ENCODE data around the gene TBC1D3B.

The TBC1D3B gene

DNA sequence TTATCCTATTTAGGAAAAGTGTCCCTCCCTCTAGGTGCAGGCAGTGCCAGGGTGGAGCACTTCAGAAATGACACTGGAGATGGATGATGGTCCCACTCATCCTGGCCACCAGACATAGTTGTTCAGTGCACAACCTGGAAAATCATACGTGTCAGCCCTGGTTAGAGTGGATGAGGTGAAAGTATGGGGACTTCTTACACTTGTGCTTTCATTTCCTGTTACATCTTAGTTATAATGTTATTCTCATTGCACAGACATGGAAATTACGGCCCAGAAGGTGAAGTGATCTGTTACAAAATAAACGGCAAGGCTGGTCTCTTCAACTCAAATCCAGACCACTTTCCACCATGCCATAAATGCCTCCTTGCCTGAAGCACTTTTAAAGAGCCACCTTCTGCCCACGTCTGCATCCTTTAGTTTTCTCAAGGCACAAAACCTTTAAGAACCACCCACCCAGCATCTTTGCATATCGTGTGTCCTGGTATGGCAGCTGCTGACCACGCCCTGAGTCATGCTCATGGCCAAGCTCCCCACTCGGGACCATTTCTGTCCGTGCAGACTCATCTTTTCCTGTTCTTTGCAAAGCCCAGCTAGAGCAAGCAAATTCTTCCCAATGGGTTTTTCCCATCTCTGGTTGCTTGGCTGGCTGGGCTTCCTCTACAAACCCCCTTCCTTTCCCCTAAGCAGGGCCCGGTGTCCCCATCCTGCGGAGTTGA is 22.4 kb downstream of the TBC1D3B start:
- no CpG with 5 or more reads among the region's 10 CpGs for WGBS, 2 donors (ENCODE audit: extremely low coverage in 2 of 2, insufficient read length in 2 of 2, insufficient replicate concordance in 1 of 2)
- Histone ChIP-seq H3K27ac (replicated peaks; ENCODE audit: low read length) (no peak overlapping the region), H3K79me1 (ENCODE audit: low read depth, low read length) (no peaks in the 10 kb centered on the region), H2BK12ac (ENCODE audit: low read length) (no peak overlapping the region), H4K91ac (ENCODE audit: low read depth, low read length, poor library complexity) (no peak overlapping the region), H3K14ac (ENCODE audit: low read length) (no peak overlapping the region), H2BK120ac (ENCODE audit: low read depth, low read length) (no peak overlapping the region), H3K4me3 (ENCODE audit: low read length in 2 of 2) (no peak overlapping the region), H3K36me3 (replicated peaks in 1 of 2; ENCODE audit: control insufficient read depth in 2 of 2, insufficient read depth in 2 of 2, low read length in 2 of 2) (no peaks in the 10 kb centered on the region), H4K8ac (ENCODE audit: low read depth, low read length) (no peak overlapping the region), H2BK5ac (ENCODE audit: low read length) (no peak overlapping the region), H3K27me3 (ENCODE audit: control insufficient read depth in 3 of 3, insufficient read depth in 3 of 3, low read depth in 1 of 3, low read length in 3 of 3) (peaks cover 0 to 9% (median 0%) of the 10 kb centered on the region in 3 experiments), H3K4me2 (ENCODE audit: insufficient read depth, low read length, poor library complexity, severe bottlenecking) (no peak overlapping the region), H2AFZ (ENCODE audit: low read length) (no peak overlapping the region), H3K9me3 (replicated peaks in 1 of 2; ENCODE audit: control insufficient read depth in 2 of 2, insufficient read depth in 1 of 2, low read depth in 1 of 2, low read length in 2 of 2) (no peaks in the 10 kb centered on the region), H3K23ac (ENCODE audit: low read depth, low read length, poor library complexity) (no peak overlapping the region), H3K4me1 (ENCODE audit: control insufficient read depth in 2 of 2, insufficient read depth in 1 of 2, low read depth in 1 of 2, low read length in 2 of 2) (no peaks in the 10 kb centered on the region), H3K18ac (ENCODE audit: low read length) (no peak overlapping the region), H3K4ac (ENCODE audit: low read length) (no peak overlapping the region), H2BK15ac (ENCODE audit: low read length) (no peak overlapping the region), H3K9ac (ENCODE audit: low read depth, low read length, poor library complexity) (no peak overlapping the region), H2AK5ac (ENCODE audit: low read depth, low read length) (no peak overlapping the region)
- DNase-seq (ENCODE audit: low spot score) = no peak

DNA sequence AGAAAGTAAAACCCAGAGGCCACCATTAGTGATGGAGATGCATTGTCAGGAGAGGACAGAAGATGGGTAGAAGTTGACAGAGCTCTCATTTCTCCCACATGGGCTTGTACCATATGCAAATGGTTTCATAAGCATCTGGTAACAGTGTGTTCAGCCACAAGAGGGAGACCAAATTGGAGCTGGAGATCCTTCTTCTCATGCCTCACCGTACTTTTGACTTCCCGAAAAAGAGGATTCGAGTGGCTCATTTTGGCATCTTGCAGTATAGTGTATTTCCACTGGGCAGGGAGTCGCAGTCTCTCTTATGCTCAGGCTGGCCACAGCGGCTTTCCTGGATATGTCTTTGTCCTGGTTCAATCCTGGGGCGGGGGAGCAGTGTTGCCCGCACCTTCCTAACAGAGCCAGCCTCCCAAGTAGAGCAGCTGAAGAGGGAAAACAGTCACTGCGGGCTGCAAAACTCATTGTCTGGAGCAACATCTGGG is 23.8 kb downstream of the TBC1D3B start:
- H3K4me3 ChIP-seq (ENCODE audit: low read length in 2 of 2) = no peak overlapping the region
- H2AK5ac ChIP-seq (ENCODE audit: low read depth, low read length) = no peak overlapping the region
- no peak overlapping the region for H2BK120ac ChIP-seq (ENCODE audit: low read depth, low read length)
- no peaks in the 10 kb centered on the region for H3K4me1 ChIP-seq (ENCODE audit: control insufficient read depth in 2 of 2, insufficient read depth in 1 of 2, low read depth in 1 of 2, low read length in 2 of 2)
- H3K36me3 ChIP-seq (replicated peaks in 1 of 2; ENCODE audit: control insufficient read depth in 2 of 2, insufficient read depth in 2 of 2, low read length in 2 of 2) = no peaks in the 10 kb centered on the region
- H3K9me3 ChIP-seq (replicated peaks in 1 of 2; ENCODE audit: control insufficient read depth in 2 of 2, insufficient read depth in 1 of 2, low read depth in 1 of 2, low read length in 2 of 2) = no peaks in the 10 kb centered on the region
- no peak overlapping the region for H2BK15ac ChIP-seq (ENCODE audit: low read length)
- H3K9ac ChIP-seq (ENCODE audit: low read depth, low read length, poor library complexity) = no peak overlapping the region
- H3K18ac ChIP-seq (ENCODE audit: low read length) = no peak overlapping the region
- H3K4ac ChIP-seq (ENCODE audit: low read length) = no peak overlapping the region
- no peak overlapping the region for H3K27ac ChIP-seq (replicated peaks; ENCODE audit: low read length)
- H3K23ac ChIP-seq (ENCODE audit: low read depth, low read length, poor library complexity) = no peak overlapping the region
- H3K14ac ChIP-seq (ENCODE audit: low read length) = no peak overlapping the region
- H3K4me2 ChIP-seq (ENCODE audit: insufficient read depth, low read length, poor library complexity, severe bottlenecking) = no peak overlapping the region
- peaks cover 0 to 9% (median 0%) of the 10 kb centered on the region in 3 experiments for H3K27me3 ChIP-seq (ENCODE audit: control insufficient read depth in 3 of 3, insufficient read depth in 3 of 3, low read depth in 1 of 3, low read length in 3 of 3)
- no CpG with 5 or more reads among the region's 8 CpGs for WGBS, 2 donors (ENCODE audit: extremely low coverage in 2 of 2, insufficient read length in 2 of 2, insufficient replicate concordance in 1 of 2)
- DNase-seq (ENCODE audit: low spot score) = no peak
- no peak overlapping the region for H2AFZ ChIP-seq (ENCODE audit: low read length)
- no peak overlapping the region for H2BK12ac ChIP-seq (ENCODE audit: low read length)
- H2BK5ac ChIP-seq (ENCODE audit: low read length) = no peak overlapping the region
- H3K79me1 ChIP-seq (ENCODE audit: low read depth, low read length) = no peaks in the 10 kb centered on the region
- H4K8ac ChIP-seq (ENCODE audit: low read depth, low read length) = no peak overlapping the region
- H4K91ac ChIP-seq (ENCODE audit: low read depth, low read length, poor library complexity) = no peak overlapping the region

- H3K4ac ChIP-seq (ENCODE audit: low read length) = no peak overlapping the region
- peaks cover 0 to 9% (median 0%) of the 10 kb centered on the region in 3 experiments for H3K27me3 ChIP-seq (ENCODE audit: control insufficient read depth in 3 of 3, insufficient read depth in 3 of 3, low read depth in 1 of 3, low read length in 3 of 3)
- DNase-seq (ENCODE audit: low spot score) = no peak
- no peak overlapping the region for H3K9ac ChIP-seq (ENCODE audit: low read depth, low read length, poor library complexity)
- no peak overlapping the region for H2BK120ac ChIP-seq (ENCODE audit: low read depth, low read length)
- no peaks in the 10 kb centered on the region for H3K36me3 ChIP-seq (replicated peaks in 1 of 2; ENCODE audit: control insufficient read depth in 2 of 2, insufficient read depth in 2 of 2, low read length in 2 of 2)
- no peak overlapping the region for H3K23ac ChIP-seq (ENCODE audit: low read depth, low read length, poor library complexity)
- H3K4me2 ChIP-seq (ENCODE audit: insufficient read depth, low read length, poor library complexity, severe bottlenecking) = no peak overlapping the region
- no peaks in the 10 kb centered on the region for H3K9me3 ChIP-seq (replicated peaks in 1 of 2; ENCODE audit: control insufficient read depth in 2 of 2, insufficient read depth in 1 of 2, low read depth in 1 of 2, low read length in 2 of 2)
- H4K91ac ChIP-seq (ENCODE audit: low read depth, low read length, poor library complexity) = no peak overlapping the region
- H3K79me1 ChIP-seq (ENCODE audit: low read depth, low read length) = no peaks in the 10 kb centered on the region
- no peak overlapping the region for H2BK15ac ChIP-seq (ENCODE audit: low read length)
- no peak overlapping the region for H3K27ac ChIP-seq (replicated peaks; ENCODE audit: low read length)
- no peaks in the 10 kb centered on the region for H3K4me1 ChIP-seq (ENCODE audit: control insufficient read depth in 2 of 2, insufficient read depth in 1 of 2, low read depth in 1 of 2, low read length in 2 of 2)
- no peak overlapping the region for H2AFZ ChIP-seq (ENCODE audit: low read length)
- no peak overlapping the region for H3K14ac ChIP-seq (ENCODE audit: low read length)
- no peak overlapping the region for H2AK5ac ChIP-seq (ENCODE audit: low read depth, low read length)
- no peak overlapping the region for H3K4me3 ChIP-seq (ENCODE audit: low read length in 2 of 2)
- H3K18ac ChIP-seq (ENCODE audit: low read length) = no peak overlapping the region
- no peak overlapping the region for H2BK12ac ChIP-seq (ENCODE audit: low read length)
- H2BK5ac ChIP-seq (ENCODE audit: low read length) = no peak overlapping the region
- WGBS, 2 donors (ENCODE audit: extremely low coverage in 2 of 2, insufficient read length in 2 of 2, insufficient replicate concordance in 1 of 2) = no CpG with 5 or more reads among the region's 4 CpGs
- H4K8ac ChIP-seq (ENCODE audit: low read depth, low read length) = no peak overlapping the region
Measured at GRCh38 chr17:36151891-36152638, 24.4 kb downstream of the TBC1D3B start.

- no peak for DNase-seq (ENCODE audit: low spot score)
Measured at GRCh38 chr17:36149296-36149820, 27.1 kb downstream of the TBC1D3B start.

More at GRCh38 chr17:36149296-36149820, 27.1 kb downstream of the TBC1D3B start:
- Histone ChIP-seq H2AFZ (ENCODE audit: low read length) (no peak overlapping the region), H3K79me1 (ENCODE audit: low read depth, low read length) (no peaks in the 10 kb centered on the region), H2BK15ac (ENCODE audit: low read length) (no peak overlapping the region), H3K36me3 (replicated peaks in 1 of 2; ENCODE audit: control insufficient read depth in 2 of 2, insufficient read depth in 2 of 2, low read length in 2 of 2) (no peaks in the 10 kb centered on the region), H4K8ac (ENCODE audit: low read depth, low read length) (no peak overlapping the region), H2BK120ac (ENCODE audit: low read depth, low read length) (no peak overlapping the region), H3K9me3 (replicated peaks in 1 of 2; ENCODE audit: control insufficient read depth in 2 of 2, insufficient read depth in 1 of 2, low read depth in 1 of 2, low read length in 2 of 2) (no peaks in the 10 kb centered on the region), H3K4ac (ENCODE audit: low read length) (no peak overlapping the region), H3K23ac (ENCODE audit: low read depth, low read length, poor library complexity) (no peak overlapping the region), H3K4me3 (ENCODE audit: low read length in 2 of 2) (no peak overlapping the region), H3K4me2 (ENCODE audit: insufficient read depth, low read length, poor library complexity, severe bottlenecking) (no peak overlapping the region), H3K27ac (replicated peaks; ENCODE audit: low read length) (no peak overlapping the region), H3K18ac (ENCODE audit: low read length) (no peak overlapping the region), H3K14ac (ENCODE audit: low read length) (peak overlapping the region; percentile 15), H3K27me3 (ENCODE audit: control insufficient read depth in 3 of 3, insufficient read depth in 3 of 3, low read depth in 1 of 3, low read length in 3 of 3) (peaks cover 0 to 9% (median 0%) of the 10 kb centered on the region in 3 experiments), H3K9ac (ENCODE audit: low read depth, low read length, poor library complexity) (no peak overlapping the region), H2BK12ac (ENCODE audit: low read length) (no peak overlapping the region), H2AK5ac (ENCODE audit: low read depth, low read length) (no peak overlapping the region), H3K4me1 (ENCODE audit: control insufficient read depth in 2 of 2, insufficient read depth in 1 of 2, low read depth in 1 of 2, low read length in 2 of 2) (no peaks in the 10 kb centered on the region), H4K91ac (ENCODE audit: low read depth, low read length, poor library complexity) (no peak overlapping the region), H2BK5ac (ENCODE audit: low read length) (no peak overlapping the region)
- no CpG with 5 or more reads among the region's 11 CpGs for WGBS, 2 donors (ENCODE audit: extremely low coverage in 2 of 2, insufficient read length in 2 of 2, insufficient replicate concordance in 1 of 2)
